Measurements from ENCODE around the gene HECTD4. TPM values are rescaled to one million over a fixed set of nuclear protein-coding genes. Genes with fewer than 3 reads are reported as not detected.
"Not testable (repeated sequence)": the region's sequence is repeated elsewhere in the genome, so short reads cannot be mapped to it uniquely, and the experiment has no call there.

HECTD4 gene
- 27.8 TPM for polyA plus RNA-seq (2012; ENCODE audit: insufficient read depth, insufficient read length)

- peak within 1 kb of the TSS; percentile 70 for H3K4me3 ChIP-seq (ENCODE audit: low read length)
Measured at GRCh38 chr12:112381883-112382796, at the start of gene HECTD4. Gene HECTD4, minus strand, starts transcription at chr12:112382431. Its CDS starts 303 bp downstream, at chr12:112382128.

GRCh38 chr12:112431965-112432364, 49.7 kb upstream of the HECTD4 start:
- no peak for DNase-seq (ENCODE audit: low read depth, low spot score)
- H3K4me3 ChIP-seq (ENCODE audit: low read length), result no peak overlapping the region

More at GRCh38 chr12:112381883-112382796, at the start of gene HECTD4:
- peak; percentile 65 for DNase-seq (ENCODE audit: low read depth, low spot score)

GRCh38 chr12:112430929-112431328, 48.7 kb upstream of the HECTD4 start:
- H3K4me3 ChIP-seq (ENCODE audit: low read length), result no peak overlapping the region
- no peak for DNase-seq (ENCODE audit: low read depth, low spot score)

- DNase-seq (ENCODE audit: low read depth, low spot score), result no peak
- H3K4me3 ChIP-seq (ENCODE audit: low read length), result no peak overlapping the region
Measured at GRCh38 chr12:112427760-112428159, 45.5 kb upstream of the HECTD4 start.

- no peak overlapping the region for H3K4me3 ChIP-seq (ENCODE audit: low read length)
- DNase-seq (ENCODE audit: low read depth, low spot score), result no peak
Measured at GRCh38 chr12:112425582-112426382, 43.6 kb upstream of the HECTD4 start.

- no peak overlapping the region for H3K4me3 ChIP-seq (ENCODE audit: low read length)
- DNase-seq (ENCODE audit: low read depth, low spot score), result no peak
Measured at GRCh38 chr12:112424126-112424525, 41.9 kb upstream of the HECTD4 start.

- H3K4me3 ChIP-seq (ENCODE audit: low read length), result no peak overlapping the region
Measured at GRCh38 chr12:112422531-112422930, 40.3 kb upstream of the HECTD4 start.

GRCh38 chr12:112421363-112421762, 39.1 kb upstream of the HECTD4 start:
- DNase-seq (ENCODE audit: low read depth, low spot score), result no peak
- H3K4me3 ChIP-seq (ENCODE audit: low read length), result no peak overlapping the region

More at GRCh38 chr12:112422531-112422930, 40.3 kb upstream of the HECTD4 start:
- no peak for DNase-seq (ENCODE audit: low read depth, low spot score)

GRCh38 chr12:112420740-112421139, 38.5 kb upstream of the HECTD4 start:
- no peak for DNase-seq (ENCODE audit: low read depth, low spot score)

GRCh38 chr12:112419297-112420133, 37.3 kb upstream of the HECTD4 start:
- peak overlapping the region; percentile 93 for H3K4me3 ChIP-seq (ENCODE audit: low read length)
- no peak for DNase-seq (ENCODE audit: low read depth, low spot score)

More at GRCh38 chr12:112420740-112421139, 38.5 kb upstream of the HECTD4 start:
- no peak overlapping the region for H3K4me3 ChIP-seq (ENCODE audit: low read length)

- peak within 1 kb of the TSS; percentile 93 for H3K4me3 ChIP-seq (ENCODE audit: low read length)
- DNase-seq (ENCODE audit: low read depth, low spot score), result peak; percentile 57
Measured at GRCh38 chr12:112418608-112419296, 36.5 kb upstream of the HECTD4 start, which contains the start of gene PTPN11. Gene PTPN11, plus strand, starts transcription at chr12:112418947. Its CDS starts 165 bp downstream, at chr12:112419112.

- H3K4me3 ChIP-seq (ENCODE audit: low read length), result peak overlapping the region; percentile 93
- no peak for DNase-seq (ENCODE audit: low read depth, low spot score)
Measured at GRCh38 chr12:112418273-112418607, 36.0 kb upstream of the HECTD4 start.

GRCh38 chr12:112415457-112415856, 33.2 kb upstream of the HECTD4 start:
- H3K4me3 ChIP-seq (ENCODE audit: low read length); DNase-seq (ENCODE audit: low read depth, low spot score): not testable (repeated sequence)

GRCh38 chr12:112413855-112414625, 31.8 kb upstream of the HECTD4 start:
- DNase-seq (ENCODE audit: low read depth, low spot score), result no peak
- H3K4me3 ChIP-seq (ENCODE audit: low read length), result no peak overlapping the region

- H3K4me3 ChIP-seq (ENCODE audit: low read length), result peak overlapping the region; percentile 63
- no peak for DNase-seq (ENCODE audit: low read depth, low spot score)
Measured at GRCh38 chr12:112409906-112410244, 27.6 kb upstream of the HECTD4 start.

- peak within 1 kb of the TSS; percentile 63 for H3K4me3 ChIP-seq (ENCODE audit: low read length)
- peak; percentile 95 for DNase-seq (ENCODE audit: low read depth, low spot score)
Measured at GRCh38 chr12:112409064-112409905, 27.1 kb upstream of the HECTD4 start, which contains the start of gene RPL6. Gene RPL6, minus strand, starts transcription at chr12:112409605. Its CDS starts 949 bp downstream, at chr12:112408656.

- no peak for DNase-seq (ENCODE audit: low read depth, low spot score)
- H3K4me3 ChIP-seq (ENCODE audit: low read length), result peak overlapping the region; percentile 63
Measured at GRCh38 chr12:112408621-112409020, 26.4 kb upstream of the HECTD4 start.
